ENCODE data around the gene PEDS1. TPM values are rescaled to one million over a fixed set of nuclear protein-coding genes. Genes with fewer than 3 reads are reported as not detected.

PEDS1 gene
- total and polyA plus RNA-seq, 2 of the 8 experiments (the other 6 are each of a cell fraction or from before 2014, with no cell fraction given), result 28.9 to 75.9 TPM

GRCh38 chr20:50142812-50143211, 10.7 kb downstream of the PEDS1 start (continued):
- no peak for TF ChIP-seq CHD1 (IDR thresholded peaks at IDR 0.05; ENCODE audit: low read depth, low read length)
- no peak for TF ChIP-seq CTBP2 (IDR thresholded peaks at IDR 0.05; ENCODE audit: borderline replicate concordance, insufficient read depth, insufficient read length, low read length)
- no peak for TF ChIP-seq CBX8 (IDR thresholded peaks at IDR 0.05; ENCODE audit: borderline replicate concordance, low read depth, low read length)
- no peak for TF ChIP-seq RXRA (IDR thresholded peaks at IDR 0.05; ENCODE audit: insufficient read depth, low read depth, low read length)
- TF ChIP-seq EP300 (IDR thresholded peaks at IDR 0.05; ENCODE audit: borderline replicate concordance in 1 of 2, low read depth in 2 of 2, low read length in 2 of 2), result peak in 1 of 2 experiments; percentile 20; a peak in 1 of 3 replicates
- no peak for TF ChIP-seq SRF (IDR thresholded peaks at IDR 0.05; ENCODE audit: low read depth, low read length)
- no peak for TF ChIP-seq KDM5A (IDR thresholded peaks at IDR 0.05; ENCODE audit: low read length)
- TF ChIP-seq MAX (IDR thresholded peaks at IDR 0.05), result peak; percentile 70
- TF ChIP-seq SIX5 (IDR thresholded peaks at IDR 0.05; ENCODE audit: low read depth, low read length), result no peak
- no peak for TF ChIP-seq POLR2A (IDR thresholded peaks at IDR 0.05; ENCODE audit: control extremely low read depth in 1 of 2, low read depth in 2 of 2, low read length in 2 of 2)
- TF ChIP-seq TEAD4 (IDR thresholded peaks at IDR 0.05; ENCODE audit: low read depth, low read length), result 0 out of 2 replicates have a peak, but pooled peaks have one; percentile 1
- no peak for TF ChIP-seq RAD21 (IDR thresholded peaks at IDR 0.05 in 1 of 2, conservative IDR thresholded peaks at IDR 0.05 in 1 of 2; ENCODE audit: low read depth in 2 of 2, low read length in 2 of 2)
- no peak for TF ChIP-seq SP2 (IDR thresholded peaks at IDR 0.05; ENCODE audit: low read length)
